ENCODE measurements around the gene DDX60.

The DDX60 gene

GRCh38 chr4:168203233-168203911 lies 115.2 kb downstream of the DDX60 start:
- no peak for DNase-seq (ENCODE audit: low read depth, low spot score)

GRCh38 chr4:168200685-168201084 lies 117.9 kb downstream of the DDX60 start:
- DNase-seq (ENCODE audit: low read depth, low spot score) = no peak

- no peak for DNase-seq (ENCODE audit: low read depth, low spot score)
Measured at GRCh38 chr4:168199260-168199957, 119.1 kb downstream of the DDX60 start.

GRCh38 chr4:168197926-168198325 lies 120.6 kb downstream of the DDX60 start:
- DNase-seq (ENCODE audit: low read depth, low spot score) = no peak

GRCh38 chr4:168188754-168189153 lies 129.8 kb downstream of the DDX60 start:
- no peak for DNase-seq (ENCODE audit: low read depth, low spot score)

- no peak for DNase-seq (ENCODE audit: low read depth, low spot score)
Measured at GRCh38 chr4:168183717-168184571, 134.6 kb downstream of the DDX60 start.

- DNase-seq (ENCODE audit: low read depth, low spot score) = no peak
Measured at GRCh38 chr4:168177546-168178149, 140.9 kb downstream of the DDX60 start.

- no peak for DNase-seq (ENCODE audit: low read depth, low spot score)
Measured at GRCh38 chr4:168174308-168174707, 144.2 kb downstream of the DDX60 start.

GRCh38 chr4:168167714-168168284 lies 150.8 kb downstream of the DDX60 start:
- no peak for DNase-seq (ENCODE audit: low read depth, low spot score)

All from activated naive CD8-positive, alpha-beta T cell treated with anti-CD3 and anti-CD28 coated beads, Interleukin-2, amount 50 U/mL, for 16 hours (primary cell).